Liver (tissue), 9 donors: ENCODE data around the gene GSTP1. TPM values are rescaled to one million over a fixed set of nuclear protein-coding genes. Genes with fewer than 3 reads are reported as not detected.
"Not testable (repeated sequence)": the region's sequence is repeated elsewhere in the genome, so short reads cannot be mapped to it uniquely, and the experiment has no call there.

Source experiments
- DNase-seq: peaks from one replicate; pipeline ENCODE4 v3.0.0-alpha.2; 2017; ENCODE audit warnings: low spot score
- H3K27ac ChIP-seq, 2 donors: one replicate each; pipeline ENCODE4 v1.7.0; 2013; ENCODE audit warnings: inconsistent platforms in 2 of 2, low read length in 2 of 2, control low read depth in 1 of 2, low read depth in 1 of 2, mild to moderate bottlenecking in 1 of 2
- H3K27me3 ChIP-seq, 4 donors: one replicate each; pipeline versions ENCODE4 v1.6.1 to v1.7.0; 2013; ENCODE audit warnings: low read length in 3 of 4, inconsistent platforms in 1 of 4, mild to moderate bottlenecking in 1 of 4, moderate library complexity in 1 of 4; ENCODE audit not compliant: control insufficient read depth in 4 of 4, insufficient read depth in 4 of 4
- H3K36me3 ChIP-seq, 4 donors: one replicate each; pipeline versions ENCODE4 v1.6.1 to v1.7.0; 2013; ENCODE audit warnings: low read length in 3 of 4, mild to moderate bottlenecking in 3 of 4, low read depth in 1 of 4, moderate library complexity in 1 of 4; ENCODE audit not compliant: control insufficient read depth in 4 of 4, insufficient read depth in 3 of 4
- H3K4me1 ChIP-seq, 4 donors: one replicate each; pipeline versions ENCODE4 v1.6.1 to v1.7.0; 2013; ENCODE audit warnings: low read length in 3 of 4, mild to moderate bottlenecking in 3 of 4, moderate library complexity in 1 of 4; ENCODE audit not compliant: control insufficient read depth in 4 of 4, insufficient read depth in 4 of 4
- H3K4me3 ChIP-seq, 3 donors: one replicate each; pipeline versions ENCODE4 v1.6.1 to v1.7.0; 2013; ENCODE audit warnings: low read length in 3 of 3, control low read depth in 1 of 3, low read depth in 1 of 3, mild to moderate bottlenecking in 1 of 3
- H3K9ac ChIP-seq, 2 donors: one replicate each; pipeline ENCODE4 v1.7.0; 2013; ENCODE audit warnings: low read length in 2 of 2, mild to moderate bottlenecking in 2 of 2, moderate library complexity in 2 of 2, control low read depth in 1 of 2, low read depth in 1 of 2
- H3K9me3 ChIP-seq, 4 donors: one replicate each; pipeline versions ENCODE4 v1.6.1 to v1.7.0; 2013; ENCODE audit warnings: low read length in 3 of 4; ENCODE audit not compliant: control insufficient read depth in 4 of 4
- CTCF ChIP-seq: fragments of 150-350 bp; IDR thresholded peaks from 2 replicates; pipeline ENCODE4 v1.5.1; 2017; ENCODE audit warnings: improper control_type of control experiment, low read depth, low read length; ENCODE audit not compliant: missing input control
- EGR1 ChIP-seq, 2 donors: IDR thresholded peaks; 2 replicates each; pipeline ENCODE4 v1.6.1; 2016 to 2018; ENCODE audit warnings: antibody characterized with exemption in 2 of 2, low read depth in 2 of 2
- FOXA1 ChIP-seq: IDR thresholded peaks from 2 replicates; pipeline ENCODE4 v1.6.1; 2016; ENCODE audit warnings: antibody characterized with exemption
- FOXA2 ChIP-seq: IDR thresholded peaks from 2 replicates; pipeline ENCODE4 v1.6.1; 2016; ENCODE audit warnings: antibody characterized with exemption
- GABPA ChIP-seq, 2 donors: IDR thresholded peaks in 1 of 2; conservative IDR thresholded peaks in 1 of 2; 2 replicates each; pipeline ENCODE4 v1.6.1; 2016; ENCODE audit warnings: antibody characterized with exemption in 2 of 2, mild to moderate bottlenecking in 1 of 2, moderate library complexity in 1 of 2
- HNF4A ChIP-seq, 2 donors: conservative IDR thresholded peaks; 2 replicates each; pipeline ENCODE4 v1.6.1; 2016; ENCODE audit warnings: antibody characterized with exemption in 2 of 2, mild to moderate bottlenecking in 2 of 2
- HNF4G ChIP-seq: IDR thresholded peaks from 2 replicates; pipeline ENCODE4 v1.6.1; 2016; ENCODE audit warnings: antibody characterized with exemption
- MAX ChIP-seq: IDR thresholded peaks from 2 replicates; pipeline ENCODE4 v1.6.1; 2016; ENCODE audit warnings: antibody characterized with exemption
- NR2F2 ChIP-seq: IDR thresholded peaks from 2 replicates; pipeline ENCODE4 v1.6.1; 2016; ENCODE audit warnings: antibody characterized with exemption
- RAD21 ChIP-seq, 2 donors: IDR thresholded peaks; 2 replicates each; pipeline ENCODE4 v1.6.1; 2016; ENCODE audit warnings: antibody characterized with exemption in 2 of 2, mild to moderate bottlenecking in 2 of 2
- RXRA ChIP-seq, 2 donors: IDR thresholded peaks; 2 replicates each; pipeline ENCODE4 v1.6.1; 2017 to 2018; ENCODE audit warnings: antibody characterized with exemption in 2 of 2, mild to moderate bottlenecking in 1 of 2
- SP1 ChIP-seq: IDR thresholded peaks from 2 replicates; pipeline ENCODE4 v1.6.1; 2018; ENCODE audit warnings: antibody characterized with exemption, mild to moderate bottlenecking
- TAF1 ChIP-seq: conservative IDR thresholded peaks from 2 replicates; pipeline ENCODE4 v1.6.1; 2016; ENCODE audit warnings: antibody characterized with exemption, mild to moderate bottlenecking
- WGBS: extraction: QIAGEN DNeasy Blood & Tissue Kit; methylation state at CpG from one replicate; pipeline ENCODE4 v1.1.7; 2013; 5-methylcytosine and 5-hydroxymethylcytosine counted together
- polyA plus RNA-seq, 2 donors: library from polyadenylated mRNA; stranded (reverse) in 1 of 2; unstranded in 1 of 2; fragments of 200-250 nt in 1 of 2; fragments of >200 nt in 1 of 2; fragmentation: Nextera tagmentation in 1 of 2; extraction: Ambion mirVana in 1 of 2; gene quantifications; one replicate each; pipeline versions ENCODE4 v1.2.1 to v1.2.3, GENCODE V29; 2013 to 2015
- total RNA-seq, 2 donors: library from RNA; depleted of rRNA; stranded (reverse); fragments of >200 nt; gene quantifications; one replicate each; pipeline ENCODE4 v1.2.3, GENCODE V29; 2014
- TF ChIP-seq, protein P1 (sequence below): IDR thresholded peaks from 2 replicates; pipeline ENCODE4 v1.6.1; 2016; ENCODE audit warnings: antibody characterized with exemption
- TF ChIP-seq, protein P2 (sequence below): IDR thresholded peaks from 2 replicates; pipeline ENCODE4 v1.6.1; 2016; ENCODE audit warnings: antibody characterized with exemption, mild to moderate bottlenecking
- TF ChIP-seq, protein P3 (sequence below): IDR thresholded peaks from 2 replicates; pipeline ENCODE4 v1.6.1; 2016; ENCODE audit warnings: antibody characterized with exemption
- donor health status: healthy.
- donor health status: healthy.
- donor health status: healthy.
- donor health status: healthy.
- donor health status: healthy.

GSTP1 gene
- total and polyA plus RNA-seq, 4 donors: 25.6 to 228 (median 44.8) TPM

- Histone ChIP-seq H3K36me3 (no peaks in the 10 kb centered on the region), H3K9ac (no peak overlapping the region), H3K4me3 (no peak overlapping the region), H3K9me3 (no peaks in the 10 kb centered on the region), H3K27ac (no peak overlapping the region), H3K4me1 (peaks cover 0 to 2% (median 2%) of the 10 kb centered on the region in 4 donors), H3K27me3 (no peaks in the 10 kb centered on the region)
- no peak for DNase-seq
- no peak for TF ChIP-seq RAD21 (IDR thresholded peaks at IDR 0.05)
- peak; percentile 24 to 68 for TF ChIP-seq RXRA (IDR thresholded peaks at IDR 0.05)
- peak; percentile 25 to 70 for TF ChIP-seq HNF4A (conservative IDR thresholded peaks at IDR 0.05)
- TF ChIP-seq FOXA1: no peak
- TF ChIP-seq GABPA (IDR thresholded peaks at IDR 0.05 in 1 of 2, conservative IDR thresholded peaks at IDR 0.05 in 1 of 2): no peak
- TF ChIP-seq TAF1: no peak
- TF ChIP-seq, protein P1, sequence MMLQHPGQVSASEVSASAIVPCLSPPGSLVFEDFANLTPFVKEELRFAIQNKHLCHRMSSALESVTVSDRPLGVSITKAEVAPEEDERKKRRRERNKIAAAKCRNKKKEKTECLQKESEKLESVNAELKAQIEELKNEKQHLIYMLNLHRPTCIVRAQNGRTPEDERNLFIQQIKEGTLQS: no peak
Observed at GRCh38 chr11:67551127-67551526, 32.5 kb upstream of the GSTP1 start.

- H3K9ac ChIP-seq, H3K4me1 ChIP-seq, DNase-seq, H3K4me3 ChIP-seq, H3K27ac ChIP-seq, H3K36me3 ChIP-seq, H3K9me3 ChIP-seq, H3K27me3 ChIP-seq: not testable (repeated sequence)
Observed at GRCh38 chr11:67551697-67552096, 31.9 kb upstream of the GSTP1 start.

- Histone ChIP-seq H3K4me1 (peaks cover 0 to 5% (median 0%) of the 10 kb centered on the region in 4 donors), H3K36me3 (no peaks in the 10 kb centered on the region), H3K9me3 (no peaks in the 10 kb centered on the region), H3K27ac (no peak overlapping the region), H3K4me3 (no peak overlapping the region), H3K9ac (no peak overlapping the region), H3K27me3 (no peaks in the 10 kb centered on the region)
- TF ChIP-seq CTCF (no peak), TAF1 (no peak), MAX (no peak), SP1 (no peak), NR2F2 (no peak), HNF4A (conservative IDR thresholded peaks at IDR 0.05) (no peak), RAD21 (IDR thresholded peaks at IDR 0.05) (no peak), GABPA (IDR thresholded peaks at IDR 0.05 in 1 of 2, conservative IDR thresholded peaks at IDR 0.05 in 1 of 2) (no peak), FOXA1 (no peak), HNF4G (no peak), EGR1 (IDR thresholded peaks at IDR 0.05; ENCODE audit: low read depth in 2 of 2) (no peak), FOXA2 (no peak)
- TF ChIP-seq, protein P2, sequence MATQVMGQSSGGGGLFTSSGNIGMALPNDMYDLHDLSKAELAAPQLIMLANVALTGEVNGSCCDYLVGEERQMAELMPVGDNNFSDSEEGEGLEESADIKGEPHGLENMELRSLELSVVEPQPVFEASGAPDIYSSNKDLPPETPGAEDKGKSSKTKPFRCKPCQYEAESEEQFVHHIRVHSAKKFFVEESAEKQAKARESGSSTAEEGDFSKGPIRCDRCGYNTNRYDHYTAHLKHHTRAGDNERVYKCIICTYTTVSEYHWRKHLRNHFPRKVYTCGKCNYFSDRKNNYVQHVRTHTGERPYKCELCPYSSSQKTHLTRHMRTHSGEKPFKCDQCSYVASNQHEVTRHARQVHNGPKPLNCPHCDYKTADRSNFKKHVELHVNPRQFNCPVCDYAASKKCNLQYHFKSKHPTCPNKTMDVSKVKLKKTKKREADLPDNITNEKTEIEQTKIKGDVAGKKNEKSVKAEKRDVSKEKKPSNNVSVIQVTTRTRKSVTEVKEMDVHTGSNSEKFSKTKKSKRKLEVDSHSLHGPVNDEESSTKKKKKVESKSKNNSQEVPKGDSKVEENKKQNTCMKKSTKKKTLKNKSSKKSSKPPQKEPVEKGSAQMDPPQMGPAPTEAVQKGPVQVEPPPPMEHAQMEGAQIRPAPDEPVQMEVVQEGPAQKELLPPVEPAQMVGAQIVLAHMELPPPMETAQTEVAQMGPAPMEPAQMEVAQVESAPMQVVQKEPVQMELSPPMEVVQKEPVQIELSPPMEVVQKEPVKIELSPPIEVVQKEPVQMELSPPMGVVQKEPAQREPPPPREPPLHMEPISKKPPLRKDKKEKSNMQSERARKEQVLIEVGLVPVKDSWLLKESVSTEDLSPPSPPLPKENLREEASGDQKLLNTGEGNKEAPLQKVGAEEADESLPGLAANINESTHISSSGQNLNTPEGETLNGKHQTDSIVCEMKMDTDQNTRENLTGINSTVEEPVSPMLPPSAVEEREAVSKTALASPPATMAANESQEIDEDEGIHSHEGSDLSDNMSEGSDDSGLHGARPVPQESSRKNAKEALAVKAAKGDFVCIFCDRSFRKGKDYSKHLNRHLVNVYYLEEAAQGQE: no peak
- TF ChIP-seq, protein P3, sequence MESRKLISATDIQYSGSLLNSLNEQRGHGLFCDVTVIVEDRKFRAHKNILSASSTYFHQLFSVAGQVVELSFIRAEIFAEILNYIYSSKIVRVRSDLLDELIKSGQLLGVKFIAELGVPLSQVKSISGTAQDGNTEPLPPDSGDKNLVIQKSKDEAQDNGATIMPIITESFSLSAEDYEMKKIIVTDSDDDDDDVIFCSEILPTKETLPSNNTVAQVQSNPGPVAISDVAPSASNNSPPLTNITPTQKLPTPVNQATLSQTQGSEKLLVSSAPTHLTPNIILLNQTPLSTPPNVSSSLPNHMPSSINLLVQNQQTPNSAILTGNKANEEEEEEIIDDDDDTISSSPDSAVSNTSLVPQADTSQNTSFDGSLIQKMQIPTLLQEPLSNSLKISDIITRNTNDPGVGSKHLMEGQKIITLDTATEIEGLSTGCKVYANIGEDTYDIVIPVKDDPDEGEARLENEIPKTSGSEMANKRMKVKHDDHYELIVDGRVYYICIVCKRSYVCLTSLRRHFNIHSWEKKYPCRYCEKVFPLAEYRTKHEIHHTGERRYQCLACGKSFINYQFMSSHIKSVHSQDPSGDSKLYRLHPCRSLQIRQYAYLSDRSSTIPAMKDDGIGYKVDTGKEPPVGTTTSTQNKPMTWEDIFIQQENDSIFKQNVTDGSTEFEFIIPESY: no peak
- no peak for DNase-seq
- 79% methylated on average over 3 of the region's 3 CpGs for WGBS
Observed at GRCh38 chr11:67556244-67556643, 27.4 kb upstream of the GSTP1 start.
